SK-N-SH treated with all-trans-retinoic acid at 6 μM for 48 hours (cell line): Measurements from ENCODE around the gene MFSD8.

Experiments
- ARNTL ChIP-seq: fragments of 450-650 bp; formaldehyde crosslinking; IDR thresholded peaks from 2 replicates; pipeline ENCODE4 v1.5.0; 2020; ENCODE audit warnings: low read depth, mild to moderate bottlenecking, moderate library complexity, borderline replicate concordance
- CREB5 ChIP-seq: fragments of 250-450 bp; sonication (Bioruptor Pico); IDR thresholded peaks from 2 replicates; pipeline ENCODE4 v1.5.1; 2020; ENCODE audit warnings: low read depth, mild to moderate bottlenecking, moderate library complexity
- CSDC2 ChIP-seq: fragments of 250-450 bp; sonication (Bioruptor Pico); IDR thresholded peaks from 2 replicates; pipeline ENCODE4 v1.5.0; 2020; ENCODE audit warnings: mild to moderate bottlenecking, moderate library complexity
- CSRNP3 ChIP-seq: fragments of 250-450 bp; sonication (Bioruptor Pico); IDR thresholded peaks from 2 replicates; pipeline ENCODE4 v1.5.1; 2021; ENCODE audit warnings: mild to moderate bottlenecking, moderate library complexity
- ESRRG ChIP-seq: fragments of 250-450 bp; sonication (Bioruptor Pico); IDR thresholded peaks from 2 replicates; pipeline ENCODE4 v1.6.1; 2021; ENCODE audit warnings: mild to moderate bottlenecking
- GLIS3 ChIP-seq: fragments of 250-450 bp; sonication (Bioruptor Pico); IDR thresholded peaks from 2 replicates; pipeline ENCODE4 v1.5.0; 2020; ENCODE audit warnings: mild to moderate bottlenecking, moderate library complexity
- ISL1 ChIP-seq: fragments of 250-450 bp; sonication (Bioruptor Pico); IDR thresholded peaks from 2 replicates; pipeline ENCODE4 v2.1.2; 2022; ENCODE audit warnings: mild to moderate bottlenecking, moderate library complexity
- PATZ1 ChIP-seq: fragments of 250-450 bp; sonication (Bioruptor Pico); IDR thresholded peaks from 2 replicates; pipeline ENCODE4 v1.8.0; 2020; ENCODE audit warnings: mild to moderate bottlenecking, moderate library complexity, borderline replicate concordance
- TSHZ2 ChIP-seq: fragments of 250-450 bp; sonication (Bioruptor Pico); IDR thresholded peaks from 2 replicates; pipeline ENCODE4 v1.5.0; 2020; ENCODE audit warnings: mild to moderate bottlenecking, moderate library complexity
- ZFP3 ChIP-seq: fragments of 250-450 bp; sonication (Bioruptor Pico); IDR thresholded peaks from 2 replicates; pipeline ENCODE4 v1.5.0; 2020; ENCODE audit warnings: mild to moderate bottlenecking, moderate library complexity
- ZFP30 ChIP-seq: fragments of 450-650 bp; formaldehyde crosslinking; IDR thresholded peaks from 2 replicates; pipeline ENCODE4 v1.5.0; 2022; ENCODE audit warnings: mild to moderate bottlenecking, moderate library complexity
- ZNF565 ChIP-seq: fragments of 450-650 bp; formaldehyde crosslinking; conservative IDR thresholded peaks from 2 replicates; pipeline ENCODE4 v1.5.0; 2020; ENCODE audit warnings: low read depth, mild to moderate bottlenecking, moderate library complexity

- TF ChIP-seq ZFP3 (CRISPR knock-in tag) (no peak), ESRRG (CRISPR knock-in tag) (no peak), ARNTL (CRISPR knock-in tag) (no peak), TSHZ2 (no peak), ZFP30 (no peak), ISL1 (CRISPR knock-in tag) (no peak), CSDC2 (no peak), PATZ1 (CRISPR knock-in tag) (no peak), CSRNP3 (CRISPR knock-in tag) (no peak), CREB5 (no peak), GLIS3 (no peak), ZNF565 (CRISPR knock-in tag) (no peak)
Observed at GRCh38 chr4:127997534-127998388, 32.8 kb upstream of the MFSD8 start.
